OCI-LY1 (cell line): ENCODE measurements around the gene SDK2.

Experiments
- EZH2 ChIP-seq: fragments of 200-600 bp; sonication (generic), shearing (Covaris generic); IDR thresholded peaks from 2 replicates; pipeline ENCODE4 v1.8.0; 2017; ENCODE audit warnings: borderline replicate concordance, mixed run types, mild to moderate bottlenecking, antibody characterized with exemption, low read length, moderate library complexity, mixed read lengths
- TF ChIP-seq, protein P1 (sequence below): fragments of 200-600 bp; sonication (generic), shearing (Covaris generic); IDR thresholded peaks from 2 replicates; pipeline ENCODE4 v1.5.1; 2017; ENCODE audit warnings: mild to moderate bottlenecking, antibody characterized with exemption, low read length, moderate library complexity, mixed read lengths

- TF ChIP-seq EZH2, result no peak
- TF ChIP-seq, protein P1, sequence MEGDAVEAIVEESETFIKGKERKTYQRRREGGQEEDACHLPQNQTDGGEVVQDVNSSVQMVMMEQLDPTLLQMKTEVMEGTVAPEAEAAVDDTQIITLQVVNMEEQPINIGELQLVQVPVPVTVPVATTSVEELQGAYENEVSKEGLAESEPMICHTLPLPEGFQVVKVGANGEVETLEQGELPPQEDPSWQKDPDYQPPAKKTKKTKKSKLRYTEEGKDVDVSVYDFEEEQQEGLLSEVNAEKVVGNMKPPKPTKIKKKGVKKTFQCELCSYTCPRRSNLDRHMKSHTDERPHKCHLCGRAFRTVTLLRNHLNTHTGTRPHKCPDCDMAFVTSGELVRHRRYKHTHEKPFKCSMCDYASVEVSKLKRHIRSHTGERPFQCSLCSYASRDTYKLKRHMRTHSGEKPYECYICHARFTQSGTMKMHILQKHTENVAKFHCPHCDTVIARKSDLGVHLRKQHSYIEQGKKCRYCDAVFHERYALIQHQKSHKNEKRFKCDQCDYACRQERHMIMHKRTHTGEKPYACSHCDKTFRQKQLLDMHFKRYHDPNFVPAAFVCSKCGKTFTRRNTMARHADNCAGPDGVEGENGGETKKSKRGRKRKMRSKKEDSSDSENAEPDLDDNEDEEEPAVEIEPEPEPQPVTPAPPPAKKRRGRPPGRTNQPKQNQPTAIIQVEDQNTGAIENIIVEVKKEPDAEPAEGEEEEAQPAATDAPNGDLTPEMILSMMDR, result no peak
Observed at GRCh38 chr17:73511719-73512115, 132.5 kb downstream of the SDK2 start.
